ENCODE results near the gene C5. TPM values are rescaled to one million over a fixed set of nuclear protein-coding genes. Genes with fewer than 3 reads are reported as not detected.

C5 gene
- total and polyA plus RNA-seq, 2 experiments from 2014 or later: 13.8 to 55.4 TPM

GRCh38 chr9:121075251-121076036, 25.4 kb upstream of the C5 start:
- Histone ChIP-seq H3K27ac (peak overlapping the region; percentile 93), H3K9me3 (ENCODE audit: low read depth) (no peaks in the 10 kb centered on the region), H3K4me3 (peak overlapping the region; percentile 62), H3K36me3 (replicated peaks; ENCODE audit: insufficient read depth, low read depth) (no peaks in the 10 kb centered on the region), H3K79me2 (no peaks in the 10 kb centered on the region), H3K9me2 (replicated peaks; ENCODE audit: insufficient read depth) (no peaks in the 10 kb centered on the region), H3K4me1 (ENCODE audit: insufficient read depth) (peaks cover 8% of the 10 kb centered on the region), H3K27me3 (peaks cover 6% of the 10 kb centered on the region), H2AFZ (peak overlapping the region; percentile 96), H4K20me1 (ENCODE audit: insufficient read depth, poor library complexity, severe bottlenecking) (no peaks in the 10 kb centered on the region), H3K4me2 (peak overlapping the region; percentile 86)
- DNase-seq (ENCODE audit: low spot score): peak; percentile 22
- TF ChIP-seq CTCF (IDR thresholded peaks at IDR 0.05; ENCODE audit: poor library complexity) (no peak), EZH2phosphoT487 (IDR thresholded peaks at IDR 0.05; ENCODE audit: low read depth, severe bottlenecking, unreplicated experiment) (no peak), EZH2 (IDR thresholded peaks at IDR 0.05; ENCODE audit: borderline replicate concordance) (no peak)
- 11% methylated on average over 13 of the region's 19 CpGs for WGBS (ENCODE audit: low lambda C conversion rate, missing lambda C conversion rate)

- 1% methylated on average over 78 of the region's 85 CpGs for WGBS (ENCODE audit: low lambda C conversion rate, missing lambda C conversion rate)
- Histone ChIP-seq H3K79me2 (no peaks in the 10 kb centered on the region), H3K9me2 (replicated peaks; ENCODE audit: insufficient read depth) (no peaks in the 10 kb centered on the region), H3K27me3 (peaks cover 6% of the 10 kb centered on the region), H3K9me3 (ENCODE audit: low read depth) (no peaks in the 10 kb centered on the region), H4K20me1 (ENCODE audit: insufficient read depth, poor library complexity, severe bottlenecking) (no peaks in the 10 kb centered on the region), H2AFZ (peak within 1 kb of the TSS; percentile 96), H3K4me2 (peak within 1 kb of the TSS; percentile 86), H3K27ac (peak within 1 kb of the TSS; percentile 93), H3K4me1 (ENCODE audit: insufficient read depth) (peaks cover 8% of the 10 kb centered on the region), H3K4me3 (peak within 1 kb of the TSS; percentile 62), H3K36me3 (replicated peaks; ENCODE audit: insufficient read depth, low read depth) (no peaks in the 10 kb centered on the region)
- DNase-seq (ENCODE audit: low spot score): peak; percentile 93
- TF ChIP-seq CTCF (IDR thresholded peaks at IDR 0.05; ENCODE audit: poor library complexity) (no peak), EZH2phosphoT487 (IDR thresholded peaks at IDR 0.05; ENCODE audit: low read depth, severe bottlenecking, unreplicated experiment) (no peak), EZH2 (IDR thresholded peaks at IDR 0.05; ENCODE audit: borderline replicate concordance) (no peak)
Observed at GRCh38 chr9:121074370-121075250, 24.5 kb upstream of the C5 start, which contains the start of gene CNTRL. CNTRL (plus strand) TSS chr9:121074955; CDS start chr9:121088327, 13,372 bp downstream.

- peak; percentile 16 for DNase-seq (ENCODE audit: low spot score)
- Histone ChIP-seq H4K20me1 (ENCODE audit: insufficient read depth, poor library complexity, severe bottlenecking) (no peaks in the 10 kb centered on the region), H3K4me2 (peak overlapping the region; percentile 26), H3K79me2 (no peaks in the 10 kb centered on the region), H3K4me1 (ENCODE audit: insufficient read depth) (peaks cover 8% of the 10 kb centered on the region), H3K36me3 (replicated peaks; ENCODE audit: insufficient read depth, low read depth) (no peaks in the 10 kb centered on the region), H3K27me3 (peaks cover 6% of the 10 kb centered on the region), H3K9me3 (ENCODE audit: low read depth) (no peaks in the 10 kb centered on the region), H3K27ac (no peak overlapping the region), H2AFZ (no peak overlapping the region), H3K9me2 (replicated peaks; ENCODE audit: insufficient read depth) (no peaks in the 10 kb centered on the region), H3K4me3 (no peak overlapping the region)
- WGBS (ENCODE audit: low lambda C conversion rate, missing lambda C conversion rate): 72% methylated on average over 4 of the region's 4 CpGs
- TF ChIP-seq EZH2 (IDR thresholded peaks at IDR 0.05; ENCODE audit: borderline replicate concordance) (no peak), CTCF (IDR thresholded peaks at IDR 0.05; ENCODE audit: poor library complexity) (no peak), EZH2phosphoT487 (IDR thresholded peaks at IDR 0.05; ENCODE audit: low read depth, severe bottlenecking, unreplicated experiment) (no peak)
Observed at GRCh38 chr9:121073038-121073437, 23.0 kb upstream of the C5 start.

All from hepatocyte (in vitro differentiated cells).